GM23338 (cell line): ENCODE results near the gene PLBD1. TPM values are rescaled to one million over a fixed set of nuclear protein-coding genes. Genes with fewer than 3 reads are reported as not detected.

ENCODE experiments used
- ATAC-seq: fragments of 200-7000 bp; cut with Tn5 transposase; 3 replicates; pipeline ENCODE4 v1.9.1; 2020
- DNase-seq: peaks from one replicate; pipeline ENCODE4 v3.0.0-alpha.2; 2015; ENCODE audit warnings: low spot score
- H2AFZ ChIP-seq: fragments of 200-600 bp; sonication (generic); 2 replicates; pipeline ENCODE4 v1.8.0; 2016; ENCODE audit warnings: antibody characterized with exemption, mild to moderate bottlenecking, moderate library complexity
- H3F3A ChIP-seq: fragments of 200-600 bp; sonication (generic); replicated peaks from 2 replicates; pipeline ENCODE4 v1.8.0; 2017; ENCODE audit warnings: antibody characterized with exemption, mixed run types, low read depth
- H3K27ac ChIP-seq: fragments of 200-600 bp; sonication (generic); 2 replicates; pipeline ENCODE4 v1.6.1; 2016; ENCODE audit warnings: low read depth
- H3K27me3 ChIP-seq: fragments of 200-600 bp; sonication (generic); 2 replicates; pipeline ENCODE4 v1.8.0; 2016; ENCODE audit warnings: mild to moderate bottlenecking, mixed run types, moderate library complexity; ENCODE audit not compliant: insufficient read depth
- H3K36me3 ChIP-seq: fragments of 200-600 bp; sonication (generic); 2 replicates; pipeline ENCODE4 v1.8.0; 2016; ENCODE audit warnings: mild to moderate bottlenecking; ENCODE audit not compliant: insufficient read depth
- H3K4me1 ChIP-seq: fragments of 200-600 bp; sonication (generic); 2 replicates; pipeline ENCODE4 v1.8.0; 2016; ENCODE audit warnings: mild to moderate bottlenecking, moderate library complexity; ENCODE audit not compliant: insufficient read depth
- H3K4me2 ChIP-seq: fragments of 200-600 bp; sonication (generic); 2 replicates; pipeline ENCODE4 v1.7.1; 2017; ENCODE audit warnings: mixed run types
- H3K4me3 ChIP-seq: fragments of 200-600 bp; sonication (generic); 2 replicates; pipeline ENCODE4 v1.6.1; 2016; ENCODE audit warnings: mixed run types
- H3K79me2 ChIP-seq: fragments of 200-600 bp; sonication (generic); replicated peaks from 2 replicates; pipeline ENCODE4 v1.8.0; 2017; ENCODE audit warnings: mild to moderate bottlenecking; ENCODE audit not compliant: insufficient read depth
- H3K9me2 ChIP-seq: fragments of 200-600 bp; sonication (generic); 2 replicates; pipeline ENCODE4 v1.8.0; 2017; ENCODE audit not compliant: insufficient read depth
- H4K20me1 ChIP-seq: fragments of 200-600 bp; sonication (generic); replicated peaks from 2 replicates; pipeline ENCODE4 v1.8.0; 2017; ENCODE audit warnings: mild to moderate bottlenecking; ENCODE audit not compliant: insufficient read depth
- H3K27ac Mint-ChIP-seq: 2 replicates; pipeline ENCODE4 v1.8.0; 2020; ENCODE audit warnings: inconsistent platforms, mild to moderate bottlenecking, moderate library complexity, mixed read lengths
- H3K27me3 Mint-ChIP-seq: 3 replicates; pipeline ENCODE4 v1.8.0; 2022; ENCODE audit warnings: low read depth, mild to moderate bottlenecking, moderate library complexity, mixed read lengths, inconsistent platforms; ENCODE audit not compliant: insufficient read depth, poor library complexity
- H3K36me3 Mint-ChIP-seq: 3 replicates; pipeline ENCODE4 v1.8.0; 2021; ENCODE audit warnings: low read depth, mild to moderate bottlenecking, inconsistent platforms, moderate library complexity, mixed read lengths
- H3K4me1 Mint-ChIP-seq: 3 replicates; pipeline ENCODE4 v1.8.0; 2020; ENCODE audit warnings: mild to moderate bottlenecking, inconsistent platforms, mixed read lengths
- H3K4me3 Mint-ChIP-seq: 3 replicates; pipeline ENCODE4 v1.8.0; 2021; ENCODE audit warnings: moderate library complexity, mild to moderate bottlenecking, inconsistent platforms, mixed read lengths
- H3K9me3 Mint-ChIP-seq: 3 replicates; pipeline ENCODE4 v1.8.0; 2020; ENCODE audit warnings: moderate library complexity, mild to moderate bottlenecking, inconsistent platforms, mixed read lengths
- CREB1 ChIP-seq: fragments of 250-450 bp; sonication (Bioruptor Pico); IDR thresholded peaks from 2 replicates; pipeline ENCODE4 v1.5.0; 2020; ENCODE audit warnings: low read depth, mild to moderate bottlenecking, moderate library complexity
- CTCF ChIP-seq, 2 experiments: fragments of 200-600 bp in 1 of 2; sonication (generic) in 1 of 2; conservative IDR thresholded peaks; 2 replicates each; pipeline versions ENCODE4 v1.5.1 to v1.6.1; 2016 to 2017; ENCODE audit warnings: antibody characterized with exemption in 2 of 2, low read depth in 2 of 2, mild to moderate bottlenecking in 2 of 2, moderate library complexity in 1 of 2
- ETS1 ChIP-seq: IDR thresholded peaks from 2 replicates; pipeline ENCODE4 v1.6.1; 2016; ENCODE audit warnings: antibody characterized with exemption
- EZH2 ChIP-seq: fragments of 200-600 bp; sonication (generic); IDR thresholded peaks from one replicate; pipeline ENCODE4 v1.8.0; 2017; ENCODE audit warnings: antibody characterized with exemption, mild to moderate bottlenecking, low read depth; ENCODE audit not compliant: unreplicated experiment
- EZH2phosphoT487 ChIP-seq: fragments of 200-600 bp; sonication (generic); IDR thresholded peaks from one replicate; pipeline ENCODE4 v1.8.1; 2018; ENCODE audit warnings: antibody characterized with exemption; ENCODE audit not compliant: unreplicated experiment
- JUNB ChIP-seq: IDR thresholded peaks from one replicate; pipeline ENCODE4 v1.6.1; 2016; ENCODE audit warnings: antibody characterized with exemption; ENCODE audit not compliant: unreplicated experiment
- POLR2AphosphoS5 ChIP-seq: IDR thresholded peaks from 2 replicates; pipeline ENCODE4 v1.6.1; 2016; ENCODE audit warnings: antibody characterized with exemption, low read depth
- STAT1 ChIP-seq: IDR thresholded peaks from one replicate; pipeline ENCODE4 v1.6.1; 2016; ENCODE audit warnings: antibody characterized with exemption; ENCODE audit not compliant: unreplicated experiment
- ZNF114 ChIP-seq: fragments of 250-450 bp; sonication (Bioruptor Pico); IDR thresholded peaks from 2 replicates; pipeline ENCODE4 v1.5.0; 2020; ENCODE audit warnings: mild to moderate bottlenecking, moderate library complexity
- ZNF331 ChIP-seq: fragments of 250-450 bp; sonication (Bioruptor Pico); IDR thresholded peaks from 2 replicates; pipeline ENCODE4 v1.5.0; 2020; ENCODE audit warnings: low read depth, mild to moderate bottlenecking, moderate library complexity
- ZNF462 ChIP-seq: fragments of 250-450 bp; sonication (Bioruptor Pico); IDR thresholded peaks from 2 replicates; pipeline ENCODE4 v1.5.0; 2020; ENCODE audit warnings: mild to moderate bottlenecking, moderate library complexity
- polyA plus RNA-seq: library from polyadenylated mRNA; unstranded; fragments of >200 nt; fragmentation: Nextera tagmentation; extraction: Ambion mirVana; gene quantifications from 2 replicates; pipeline ENCODE4 v1.2.1, GENCODE V29; 2016
- total RNA-seq: library from RNA; depleted of rRNA; stranded (reverse); fragments of >200 nt; shearing (Covaris generic); gene quantifications from 2 replicates; pipeline ENCODE4 v1.2.3, GENCODE V29; 2014

Gene PLBD1
- total and polyA plus RNA-seq, 2 experiments from 2014 or later: 10.2 to 16.3 TPM

GRCh38 chr12:14532152-14532551 is 35.5 kb downstream of the PLBD1 start (continued):
- TF ChIP-seq ETS1 (no peak), JUNB (no peak), STAT1 (no peak)

GRCh38 chr12:14525964-14526363 is 41.7 kb downstream of the PLBD1 start:
- no peak for DNase-seq
- H4K20me1 ChIP-seq: no peaks in the 10 kb centered on the region
- Mint-ChIP-seq H3K4me3 (no peak overlapping the region), H3K27ac (no peak overlapping the region), H3K36me3 (peaks cover 3% of the 10 kb centered on the region; the same call in 2 of the 3 replicates), H3K4me1 (peaks cover 5% of the 10 kb centered on the region; the same call in 1 of the 3 replicates), H3K9me3 (peaks cover 20% of the 10 kb centered on the region; the same call in 2 of the 3 replicates), H3K27me3 (no peaks in the 10 kb centered on the region)
- no peaks in the 10 kb centered on the region for H3K79me2 ChIP-seq
- no peak overlapping the region for H3K27ac ChIP-seq
- H3K27me3 ChIP-seq: no peaks in the 10 kb centered on the region
- no peak overlapping the region for H3K4me3 ChIP-seq
- H3K36me3 ChIP-seq: no peaks in the 10 kb centered on the region
- no peak overlapping the region for H2AFZ ChIP-seq
- ATAC-seq: no peak
- no peaks in the 10 kb centered on the region for H3K9me2 ChIP-seq
- no peak overlapping the region for H3K4me2 ChIP-seq
- H3F3A ChIP-seq: no peaks in the 10 kb centered on the region
- no peaks in the 10 kb centered on the region for H3K4me1 ChIP-seq
- no peak for TF ChIP-seq POLR2AphosphoS5
- TF ChIP-seq EZH2: no peak
- no peak for TF ChIP-seq STAT1
- no peak for TF ChIP-seq ZNF331
- TF ChIP-seq ZNF462 (CRISPR knock-in tag): no peak
- TF ChIP-seq ETS1: no peak
- no peak for TF ChIP-seq ZNF114
- no peak for TF ChIP-seq CTCF (conservative IDR thresholded peaks at IDR 0.05; ENCODE audit: low read depth in 2 of 2)
- TF ChIP-seq JUNB: no peak
- TF ChIP-seq EZH2phosphoT487: no peak
- TF ChIP-seq CREB1 (CRISPR knock-in tag): no peak
